GM21786 (cell line): ENCODE measurements around the gene MUSK.

Experiments used
- ATAC-seq: cut with Tn5 transposase; IDR thresholded peaks from one replicate; pipeline ENCODE4 v1.9.1; 2021; ENCODE audit not compliant: unreplicated experiment

MUSK gene

GRCh38 chr9:110847671-110848070, 179.1 kb downstream of the MUSK start:
- no peak for ATAC-seq

- ATAC-seq, result no peak
Observed at GRCh38 chr9:110850401-110851135, 182.0 kb downstream of the MUSK start.
